DOHH2 (cell line): Measurements from ENCODE around the gene PIGO.

ENCODE experiments used
- H3F3A ChIP-seq: fragments of 200-600 bp; sonication (generic), shearing (Covaris generic); 2 replicates; pipeline ENCODE4 v1.6.0; 2016; ENCODE audit warnings: antibody characterized with exemption, mild to moderate bottlenecking; ENCODE audit not compliant: control insufficient read depth, insufficient read depth
- H3K27ac ChIP-seq: fragments of 200-600 bp; sonication (generic); 2 replicates; pipeline ENCODE4 v1.5.1; 2014; ENCODE audit warnings: low read depth, mild to moderate bottlenecking, low read length, moderate library complexity
- H3K27me3 ChIP-seq: fragments of 200-600 bp; sonication (generic); 2 replicates; pipeline ENCODE4 v1.6.1; 2014; ENCODE audit warnings: mild to moderate bottlenecking, low read length, mixed read lengths; ENCODE audit not compliant: control insufficient read depth
- H3K36me3 ChIP-seq: fragments of 200-600 bp; sonication (generic); 2 replicates; pipeline ENCODE4 v1.6.1; 2014; ENCODE audit warnings: mild to moderate bottlenecking, low read length, moderate library complexity, mixed read lengths; ENCODE audit not compliant: control insufficient read depth
- H3K4me1 ChIP-seq: fragments of 200-600 bp; sonication (generic); 2 replicates; pipeline ENCODE4 v1.6.1; 2014; ENCODE audit warnings: mild to moderate bottlenecking, low read length, mixed read lengths; ENCODE audit not compliant: control insufficient read depth
- H3K4me2 ChIP-seq: fragments of 200-600 bp; sonication (generic); 2 replicates; pipeline ENCODE4 v1.6.0; 2014; ENCODE audit warnings: mild to moderate bottlenecking, low read length, moderate library complexity
- H3K4me3 ChIP-seq: fragments of 200-600 bp; sonication (generic); 2 replicates; pipeline ENCODE4 v1.5.1; 2014; ENCODE audit warnings: mild to moderate bottlenecking, low read length, mixed read lengths
- H3K79me2 ChIP-seq: fragments of 200-600 bp; sonication (generic); 2 replicates; pipeline ENCODE4 v1.6.1; 2014; ENCODE audit warnings: mild to moderate bottlenecking, low read length, mixed read lengths; ENCODE audit not compliant: control insufficient read depth
- H3K9me2 ChIP-seq: fragments of 200-600 bp; sonication (generic); replicated peaks from 2 replicates; pipeline ENCODE4 v1.6.1; 2014; ENCODE audit warnings: mild to moderate bottlenecking, low read length, mixed read lengths; ENCODE audit not compliant: control insufficient read depth
- H3K9me3 ChIP-seq: fragments of 200-600 bp; sonication (generic); 2 replicates; pipeline ENCODE4 v1.6.1; 2014; ENCODE audit warnings: antibody characterized with exemption, low read length, mixed read lengths; ENCODE audit not compliant: control insufficient read depth, insufficient read depth
- H4K20me1 ChIP-seq: fragments of 200-600 bp; sonication (generic); 2 replicates; pipeline ENCODE4 v1.6.0; 2014; ENCODE audit warnings: low read depth, mild to moderate bottlenecking, antibody characterized with exemption, low read length, moderate library complexity; ENCODE audit not compliant: control insufficient read depth, insufficient read depth
- EZH2phosphoT487 ChIP-seq: fragments of 200-600 bp; sonication (generic); IDR thresholded peaks from 2 replicates; pipeline ENCODE4 v1.6.1; 2017; ENCODE audit warnings: borderline replicate concordance, mild to moderate bottlenecking, antibody characterized with exemption, low read length, moderate library complexity, mixed read lengths
- TF ChIP-seq, protein P1 (sequence below): fragments of 200-600 bp; sonication (generic); IDR thresholded peaks from one replicate; pipeline ENCODE4 v1.5.1; 2014; ENCODE audit warnings: antibody characterized with exemption, mild to moderate bottlenecking, low read depth, low read length; ENCODE audit not compliant: poor library complexity, severe bottlenecking

The PIGO gene

GRCh38 chr9:35074141-35074540 lies 22.2 kb downstream of the PIGO start:
- Histone ChIP-seq H3K4me2 (no peak overlapping the region), H3F3A (peaks cover 12% of the 10 kb centered on the region), H3K79me2 (peaks cover 57% of the 10 kb centered on the region), H3K4me3 (no peak overlapping the region), H3K9me2 (no peaks in the 10 kb centered on the region), H3K9me3 (no peaks in the 10 kb centered on the region), H3K27ac (no peak overlapping the region), H3K36me3 (peaks cover 88% of the 10 kb centered on the region), H3K4me1 (peaks cover 39% of the 10 kb centered on the region), H3K27me3 (no peaks in the 10 kb centered on the region), H4K20me1 (peaks cover 22% of the 10 kb centered on the region)
- TF ChIP-seq, protein P1, sequence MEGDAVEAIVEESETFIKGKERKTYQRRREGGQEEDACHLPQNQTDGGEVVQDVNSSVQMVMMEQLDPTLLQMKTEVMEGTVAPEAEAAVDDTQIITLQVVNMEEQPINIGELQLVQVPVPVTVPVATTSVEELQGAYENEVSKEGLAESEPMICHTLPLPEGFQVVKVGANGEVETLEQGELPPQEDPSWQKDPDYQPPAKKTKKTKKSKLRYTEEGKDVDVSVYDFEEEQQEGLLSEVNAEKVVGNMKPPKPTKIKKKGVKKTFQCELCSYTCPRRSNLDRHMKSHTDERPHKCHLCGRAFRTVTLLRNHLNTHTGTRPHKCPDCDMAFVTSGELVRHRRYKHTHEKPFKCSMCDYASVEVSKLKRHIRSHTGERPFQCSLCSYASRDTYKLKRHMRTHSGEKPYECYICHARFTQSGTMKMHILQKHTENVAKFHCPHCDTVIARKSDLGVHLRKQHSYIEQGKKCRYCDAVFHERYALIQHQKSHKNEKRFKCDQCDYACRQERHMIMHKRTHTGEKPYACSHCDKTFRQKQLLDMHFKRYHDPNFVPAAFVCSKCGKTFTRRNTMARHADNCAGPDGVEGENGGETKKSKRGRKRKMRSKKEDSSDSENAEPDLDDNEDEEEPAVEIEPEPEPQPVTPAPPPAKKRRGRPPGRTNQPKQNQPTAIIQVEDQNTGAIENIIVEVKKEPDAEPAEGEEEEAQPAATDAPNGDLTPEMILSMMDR: no peak
- TF ChIP-seq EZH2phosphoT487: no peak

GRCh38 chr9:35073279-35073612 lies 23.1 kb downstream of the PIGO start:
- H3K79me2 ChIP-seq: peaks cover 57% of the 10 kb centered on the region

DNA sequence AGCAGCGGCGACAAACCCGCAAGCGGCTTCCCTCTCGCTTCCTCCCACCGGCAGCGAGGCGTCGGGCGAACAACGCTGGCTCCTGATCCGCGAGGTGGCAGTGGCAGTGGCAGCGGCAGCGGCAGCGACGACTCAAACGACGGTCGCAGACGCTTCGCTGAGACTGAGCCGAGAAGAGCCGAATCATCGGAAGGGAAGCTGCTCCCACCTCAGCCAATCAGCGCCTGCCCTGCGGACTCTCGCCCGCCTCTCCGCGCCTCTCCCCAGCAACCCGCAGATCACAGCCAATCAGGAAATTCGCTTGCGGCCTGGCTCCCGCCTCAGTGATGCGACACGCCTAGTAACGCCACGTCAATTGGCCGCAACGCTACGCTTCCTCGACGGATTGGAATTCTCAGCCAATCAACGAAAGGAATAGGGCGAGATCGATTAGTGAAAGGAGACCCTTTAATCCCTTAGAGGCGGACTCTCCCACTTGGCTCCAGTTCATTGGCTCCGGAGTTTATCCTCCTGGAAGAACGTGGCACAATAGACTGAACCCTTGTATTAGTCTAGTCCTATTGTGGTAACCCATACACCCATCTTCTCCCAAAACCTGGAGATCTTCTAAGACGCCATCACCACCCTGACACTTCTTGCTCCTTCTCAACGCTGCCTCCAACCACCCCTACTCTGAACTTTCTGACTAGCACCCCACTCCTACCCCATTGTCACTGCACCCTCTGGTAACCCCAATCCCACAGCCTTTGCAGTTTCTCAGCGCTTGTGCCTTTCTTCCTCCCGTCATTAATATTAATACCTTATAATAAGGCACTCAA lies 23.7 kb downstream of the PIGO start, which contains the start of gene VCP:
Gene VCP (minus strand): TSS at position 165 of the 818 bp plus-strand sequence. CDS start 272 bp downstream, outside the sequence.
- peaks cover 28% of the 10 kb centered on the region for H3K4me1 ChIP-seq
- peaks cover 12% of the 10 kb centered on the region for H3F3A ChIP-seq
- no peaks in the 10 kb centered on the region for H3K27me3 ChIP-seq
- no peaks in the 10 kb centered on the region for H3K9me2 ChIP-seq
- no peaks in the 10 kb centered on the region for H3K9me3 ChIP-seq
- peaks cover 57% of the 10 kb centered on the region for H3K79me2 ChIP-seq
- H3K4me2 ChIP-seq: peak within 1 kb of the TSS; percentile 79
- peaks cover 93% of the 10 kb centered on the region for H3K36me3 ChIP-seq
- peak within 1 kb of the TSS; percentile 92 for H3K4me3 ChIP-seq
- H4K20me1 ChIP-seq: peaks cover 37% of the 10 kb centered on the region
- H3K27ac ChIP-seq: peak within 1 kb of the TSS; percentile 91
- TF ChIP-seq, protein P1: no peak
- no peak for TF ChIP-seq EZH2phosphoT487

More at GRCh38 chr9:35073279-35073612, 23.1 kb downstream of the PIGO start:
- H3K4me2 ChIP-seq: peak overlapping the region; percentile 70
- no peak for TF ChIP-seq EZH2phosphoT487
- TF ChIP-seq, protein P1: no peak
- H3K4me1 ChIP-seq: peaks cover 33% of the 10 kb centered on the region
- H3K9me3 ChIP-seq: no peaks in the 10 kb centered on the region
- peaks cover 12% of the 10 kb centered on the region for H3F3A ChIP-seq
- H4K20me1 ChIP-seq: peaks cover 31% of the 10 kb centered on the region
- peak overlapping the region; percentile 24 for H3K27ac ChIP-seq
- H3K4me3 ChIP-seq: peak overlapping the region; percentile 92
- H3K9me2 ChIP-seq: no peaks in the 10 kb centered on the region
- H3K27me3 ChIP-seq: no peaks in the 10 kb centered on the region
- H3K36me3 ChIP-seq: peaks cover 93% of the 10 kb centered on the region
